Gastrocnemius medialis (tissue), 4 donors: ENCODE data around the gene FARP1.

Experiments
- CTCF ChIP-seq, 5 experiments: fragments of 450-650 bp in 3 of 5; fragments of 200-600 bp in 2 of 5; sonication (generic) in 2 of 5; IDR thresholded peaks in 4 of 5; conservative IDR thresholded peaks in 1 of 5; 1 replicate in 4 of 5; 2 replicates in 1 of 5; pipeline ENCODE4 v1.5.1; 2016 to 2019; ENCODE audit warnings: antibody characterized with exemption in 5 of 5, mild to moderate bottlenecking in 3 of 5, moderate library complexity in 3 of 5
- POLR2A ChIP-seq, 2 donors: fragments of 450-650 bp; IDR thresholded peaks; one replicate each; pipeline ENCODE4 v1.6.1; 2017; ENCODE audit warnings: antibody characterized with exemption in 2 of 2, mild to moderate bottlenecking in 2 of 2, moderate library complexity in 2 of 2

- TF ChIP-seq POLR2A (IDR thresholded peaks at IDR 0.05) (no peak), CTCF (IDR thresholded peaks at IDR 0.05 in 4 of 5, conservative IDR thresholded peaks at IDR 0.05 in 1 of 5) (peak in 4 of 5 experiments; percentile 16 to 63 (median 45))
Observed at GRCh38 chr13:98466634-98467236, 323.8 kb downstream of the FARP1 start.
